ENCODE measurements around the gene ANKRD10.

Gene ANKRD10

DNA sequence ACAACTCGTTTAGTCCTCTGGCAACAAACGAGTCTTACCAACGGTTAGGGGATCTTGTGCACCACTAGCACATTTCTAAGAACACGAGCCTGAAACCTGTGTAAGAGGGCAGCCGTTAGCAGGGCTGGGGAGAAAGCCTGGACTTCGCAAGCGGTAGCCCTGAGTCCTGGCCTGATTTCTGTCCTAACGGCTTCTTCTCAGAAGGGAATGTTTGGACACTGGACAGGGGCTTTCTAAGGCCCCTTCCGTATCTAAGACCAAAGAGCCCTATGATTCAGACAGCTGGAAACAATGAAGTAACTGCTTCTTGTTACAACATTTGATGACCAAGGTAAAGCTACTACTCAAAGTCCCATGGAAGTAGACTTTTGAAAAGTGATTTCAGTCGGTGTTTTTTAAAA lies 2.2 kb downstream of the ANKRD10 start:
- DNase-seq (ENCODE audit: insufficient read length, low spot score) (no peak), FAIRE-seq (no peak)
- TF ChIP-seq, protein P1, sequence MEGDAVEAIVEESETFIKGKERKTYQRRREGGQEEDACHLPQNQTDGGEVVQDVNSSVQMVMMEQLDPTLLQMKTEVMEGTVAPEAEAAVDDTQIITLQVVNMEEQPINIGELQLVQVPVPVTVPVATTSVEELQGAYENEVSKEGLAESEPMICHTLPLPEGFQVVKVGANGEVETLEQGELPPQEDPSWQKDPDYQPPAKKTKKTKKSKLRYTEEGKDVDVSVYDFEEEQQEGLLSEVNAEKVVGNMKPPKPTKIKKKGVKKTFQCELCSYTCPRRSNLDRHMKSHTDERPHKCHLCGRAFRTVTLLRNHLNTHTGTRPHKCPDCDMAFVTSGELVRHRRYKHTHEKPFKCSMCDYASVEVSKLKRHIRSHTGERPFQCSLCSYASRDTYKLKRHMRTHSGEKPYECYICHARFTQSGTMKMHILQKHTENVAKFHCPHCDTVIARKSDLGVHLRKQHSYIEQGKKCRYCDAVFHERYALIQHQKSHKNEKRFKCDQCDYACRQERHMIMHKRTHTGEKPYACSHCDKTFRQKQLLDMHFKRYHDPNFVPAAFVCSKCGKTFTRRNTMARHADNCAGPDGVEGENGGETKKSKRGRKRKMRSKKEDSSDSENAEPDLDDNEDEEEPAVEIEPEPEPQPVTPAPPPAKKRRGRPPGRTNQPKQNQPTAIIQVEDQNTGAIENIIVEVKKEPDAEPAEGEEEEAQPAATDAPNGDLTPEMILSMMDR (IDR thresholded peaks at IDR 0.05; ENCODE audit: insufficient read depth, missing control alignments), result no peak

DNA sequence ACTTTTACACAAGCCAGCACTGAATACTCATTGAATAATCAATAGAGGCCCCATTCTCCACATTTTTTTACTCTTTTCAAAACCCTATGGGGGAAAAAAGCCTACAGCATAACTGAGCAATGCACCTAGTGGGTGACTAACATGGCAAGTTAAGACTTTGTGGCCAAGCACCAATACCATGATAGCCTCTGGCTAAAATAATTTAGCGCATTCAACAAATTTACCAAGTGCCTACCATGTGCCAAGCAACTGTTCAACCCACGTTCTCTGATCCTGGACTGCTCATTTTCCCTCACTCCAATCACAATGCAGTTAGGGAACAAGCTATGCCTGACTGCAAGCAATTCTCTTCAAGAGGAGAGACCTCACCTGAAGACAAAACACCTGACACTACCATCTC lies 3.0 kb downstream of the ANKRD10 start:
- no peak for DNase-seq (ENCODE audit: insufficient read length, low spot score)
- TF ChIP-seq, protein P1 (IDR thresholded peaks at IDR 0.05; ENCODE audit: insufficient read depth, missing control alignments), result no peak
- no peak for FAIRE-seq

DNA sequence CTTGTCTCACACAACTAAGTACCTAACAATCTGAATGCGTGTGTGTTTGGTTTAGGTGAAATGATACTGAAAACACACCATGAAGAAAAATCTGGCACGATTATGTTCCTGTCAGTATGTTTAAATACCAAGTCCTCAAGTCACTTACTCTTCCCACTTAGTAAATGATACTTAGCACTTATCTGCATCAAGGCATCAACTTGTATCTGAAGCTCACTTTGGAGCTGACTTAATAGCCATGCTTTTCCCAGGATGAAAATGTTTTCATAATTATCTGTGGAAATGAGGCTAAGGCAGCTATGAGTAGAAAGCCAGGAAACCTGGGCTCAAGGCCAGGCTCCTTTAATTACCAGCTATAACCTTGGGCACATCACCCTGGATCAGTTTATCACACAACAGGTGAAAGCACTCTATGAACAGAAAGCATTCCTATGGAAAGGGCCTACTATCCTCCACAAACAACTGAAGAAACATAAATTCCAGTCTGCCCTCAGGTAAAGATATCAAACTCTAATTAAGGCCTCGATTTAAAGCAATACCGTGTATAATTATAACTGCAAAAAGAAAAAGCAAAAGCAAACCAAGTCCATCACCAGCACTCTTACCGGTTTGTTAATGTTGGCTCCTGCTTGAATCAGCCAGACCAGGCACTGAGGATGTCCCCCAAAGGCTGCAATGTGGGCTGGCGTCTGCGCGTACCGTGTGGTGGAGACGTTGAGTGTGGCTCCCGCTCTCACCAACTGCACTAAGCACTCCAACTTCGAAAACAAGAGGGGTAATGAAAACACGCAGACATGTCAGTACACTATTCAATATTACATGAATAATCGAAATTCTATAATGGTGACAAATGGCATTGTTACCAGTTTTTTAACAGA lies 4.6 kb downstream of the ANKRD10 start:
- FAIRE-seq, result no peak

DNA sequence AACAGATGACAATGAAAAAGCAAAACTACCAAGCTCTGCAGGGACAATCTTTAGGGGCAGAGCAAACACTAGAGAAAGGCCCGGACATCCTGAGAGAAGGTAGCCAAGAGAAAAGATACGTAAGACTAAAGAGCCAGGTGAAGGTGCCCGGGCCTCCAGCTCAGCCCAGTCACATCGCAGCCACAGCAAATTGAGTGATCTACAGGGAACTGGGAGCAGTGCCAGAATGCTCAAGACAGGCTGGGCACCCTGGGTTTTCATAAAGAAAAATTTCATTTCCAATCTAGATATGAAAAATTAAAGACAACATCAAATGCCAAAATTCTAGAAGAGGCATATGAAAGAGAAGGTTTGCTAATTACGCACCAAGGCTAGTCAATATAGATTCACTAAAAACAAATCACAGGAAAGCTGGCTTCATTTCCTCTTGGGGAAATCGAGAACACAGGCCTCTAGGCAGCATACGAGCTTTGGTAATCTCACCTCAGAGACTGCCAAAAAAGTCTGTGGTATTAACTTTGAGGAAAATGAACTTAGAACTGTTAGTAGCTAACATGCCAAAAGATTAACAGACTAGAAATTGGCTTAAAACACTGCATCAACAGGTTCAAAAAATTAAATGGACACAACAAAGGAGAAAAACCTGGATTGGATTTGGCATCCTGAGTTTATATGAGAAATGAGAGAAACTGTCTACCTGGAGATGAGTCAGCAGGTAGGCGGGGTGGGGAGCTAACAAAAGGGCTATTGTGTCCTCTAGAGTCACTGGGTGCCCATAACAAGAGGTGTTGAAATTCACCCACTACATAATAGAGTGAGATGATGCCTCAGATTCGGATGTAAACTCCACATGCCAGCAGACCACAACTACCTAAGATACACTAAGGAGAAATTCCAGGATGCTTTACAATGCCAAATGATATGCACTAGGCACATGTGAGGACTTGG lies 6.6 kb downstream of the ANKRD10 start:
- TF ChIP-seq, protein P1 (IDR thresholded peaks at IDR 0.05; ENCODE audit: insufficient read depth, missing control alignments), result no peak
- FAIRE-seq (no peak), DNase-seq (ENCODE audit: insufficient read length, low spot score) (no peak)

More for the DNA sequence above, 4.6 kb downstream of the ANKRD10 start:
- TF ChIP-seq, protein P1 (IDR thresholded peaks at IDR 0.05; ENCODE audit: insufficient read depth, missing control alignments), result no peak
- DNase-seq (ENCODE audit: insufficient read length, low spot score), result no peak

DNA sequence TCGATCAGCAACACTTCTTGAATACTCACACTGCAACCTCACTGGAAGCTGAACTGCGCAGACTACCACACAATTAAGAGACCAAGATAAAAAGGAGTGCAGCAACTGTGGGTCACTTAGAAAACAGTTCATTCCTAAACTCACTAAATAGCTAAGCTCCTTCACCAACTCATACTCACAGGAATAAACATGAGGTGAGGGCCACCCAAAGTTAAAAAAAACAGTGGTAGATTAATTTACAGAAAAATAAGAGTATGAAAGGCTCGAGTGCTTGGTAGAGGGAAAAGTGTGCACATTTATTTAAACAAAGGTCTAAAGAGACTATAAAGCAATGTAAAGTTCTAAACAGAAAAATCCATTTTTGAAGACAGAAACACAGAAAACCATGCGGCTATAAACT lies 7.6 kb downstream of the ANKRD10 start:
- TF ChIP-seq, protein P1 (IDR thresholded peaks at IDR 0.05; ENCODE audit: insufficient read depth, missing control alignments), result no peak
- FAIRE-seq, result no peak
- no peak for DNase-seq (ENCODE audit: insufficient read length, low spot score)

DNA sequence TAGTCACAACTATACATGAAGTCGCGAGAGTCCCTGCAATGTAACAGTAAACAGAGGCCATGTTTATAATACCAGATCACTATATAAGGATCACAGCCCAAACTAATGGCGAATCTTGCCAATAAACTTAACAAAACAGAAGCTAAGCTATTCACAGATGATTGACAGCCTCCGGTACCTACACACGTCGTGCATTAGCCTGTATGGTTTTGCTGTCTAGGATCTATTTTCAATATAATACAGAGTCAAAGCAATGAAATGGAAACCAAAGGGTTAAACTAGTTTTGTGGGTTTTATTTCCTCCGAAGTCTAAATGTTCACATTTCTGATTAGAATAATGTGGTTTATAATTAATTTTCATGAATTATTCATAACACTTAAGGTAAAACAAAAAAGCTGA lies 10.1 kb downstream of the ANKRD10 start:
- FAIRE-seq (no peak), DNase-seq (ENCODE audit: insufficient read length, low spot score) (no peak)
- TF ChIP-seq, protein P1 (IDR thresholded peaks at IDR 0.05; ENCODE audit: insufficient read depth, missing control alignments), result no peak

Data from D721Med (cell line).